Breast epithelium (tissue), 4 donors: ENCODE measurements around the gene RIOK2. TPM values are rescaled to one million over a fixed set of nuclear protein-coding genes. Genes with fewer than 3 reads are reported as not detected.
"Not testable (repeated sequence)": the region's sequence is repeated elsewhere in the genome, so short reads cannot be mapped to it uniquely, and the experiment has no call there.

Experiments used
- DNase-seq, 2 donors: peaks; one replicate each; pipeline ENCODE4 v3.0.0-alpha.2; 2019; ENCODE audit warnings: low spot score in 2 of 2
- H3K27ac ChIP-seq, 2 donors: fragments of 200-600 bp; sonication (generic) in 1 of 2; one replicate each; pipeline ENCODE4 v1.5.1; 2016 to 2019; ENCODE audit warnings: mild to moderate bottlenecking in 1 of 2
- H3K27me3 ChIP-seq, 2 donors: fragments of 200-600 bp; sonication (generic) in 1 of 2; one replicate each; pipeline versions ENCODE4 v1.5.1 to v1.6.0; 2017 to 2019; ENCODE audit warnings: control low read depth in 1 of 2, mild to moderate bottlenecking in 1 of 2
- H3K36me3 ChIP-seq: fragments of 200-600 bp; one replicate; pipeline ENCODE4 v1.5.1; 2019
- H3K4me1 ChIP-seq, 2 donors: fragments of 200-600 bp; sonication (generic); one replicate each; pipeline ENCODE4 v1.5.1; 2016 to 2019; ENCODE audit warnings: control low read depth in 1 of 2
- H3K4me3 ChIP-seq, 3 donors: fragments of 200-600 bp; sonication (generic); 1 replicate in 2 of 3; 2 replicates in 1 of 3; pipeline ENCODE4 v1.5.1; 2016 to 2019; ENCODE audit warnings: mild to moderate bottlenecking in 3 of 3, moderate library complexity in 2 of 3
- H3K9me3 ChIP-seq, 2 donors: fragments of 200-600 bp; sonication (generic) in 1 of 2; one replicate each; pipeline ENCODE4 v1.5.1; 2016 to 2019; ENCODE audit warnings: control low read depth in 1 of 2
- CTCF ChIP-seq, 3 donors: fragments of 450-650 bp; IDR thresholded peaks; one replicate each; pipeline ENCODE4 v1.5.1; 2016 to 2017; ENCODE audit warnings: antibody characterized with exemption in 3 of 3, mild to moderate bottlenecking in 3 of 3, moderate library complexity in 3 of 3
- POLR2A ChIP-seq: fragments of 450-650 bp; IDR thresholded peaks from one replicate; pipeline ENCODE4 v1.6.1; 2016; ENCODE audit warnings: antibody characterized with exemption, mild to moderate bottlenecking, moderate library complexity
- POLR2AphosphoS5 ChIP-seq, 3 donors: sonication (generic); formaldehyde crosslinking; IDR thresholded peaks; one replicate each; pipeline ENCODE4 v1.6.1; 2017; ENCODE audit warnings: antibody characterized with exemption in 3 of 3
- intact Hi-C: fragments of 100-400 bp; cut with DNase I; formaldehyde crosslinking; loops from one replicate; pipeline ENCODE4 v1.15.1; 2023; ENCODE audit warnings: low total_unique reads
- total RNA-seq, 3 donors: library from RNA; depleted of rRNA; stranded (reverse); fragments of >200 nt; gene quantifications; one replicate each; pipeline ENCODE4 v1.1.0, GENCODE V29; 2016

RIOK2 gene
- total RNA-seq, 3 donors from 2014 or later = 23.7 to 28.5 (median 28.2) TPM

DNA sequence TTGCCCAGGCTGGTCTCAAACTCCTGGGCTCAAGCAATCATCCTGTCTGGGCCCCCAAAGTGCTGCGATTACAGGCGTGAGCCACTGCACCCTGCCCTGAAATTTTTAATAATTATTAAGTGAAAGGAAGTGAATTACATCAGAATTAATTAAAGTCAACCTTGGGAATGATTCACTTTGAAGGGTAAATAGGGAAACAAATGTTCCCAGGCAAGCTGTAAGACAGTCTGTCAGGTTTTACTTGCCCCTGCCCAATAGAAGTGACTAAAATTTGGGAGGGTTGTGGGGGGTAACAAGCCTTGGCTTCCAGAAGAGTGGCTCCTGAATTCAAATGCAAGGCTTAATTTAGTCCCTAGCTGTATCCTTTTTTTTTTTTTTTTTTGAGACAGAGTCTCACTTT, 39.3 kb downstream of the RIOK2 start:
- no peak for DNase-seq
- TF ChIP-seq POLR2AphosphoS5 (IDR thresholded peaks at IDR 0.05) = no peak
- no peak for TF ChIP-seq POLR2A
- TF ChIP-seq CTCF (IDR thresholded peaks at IDR 0.05) = no peak
- Histone ChIP-seq H3K4me3 (no peak overlapping the region), H3K9me3 (no peaks in the 10 kb centered on the region), H3K27ac (no peak overlapping the region), H3K27me3 (no peaks in the 10 kb centered on the region), H3K36me3 (no peaks in the 10 kb centered on the region), H3K4me1 (no peaks in the 10 kb centered on the region)
- intact Hi-C loops = no loop called here

GRCh38 chr5:97142521-97143254, 40.4 kb downstream of the RIOK2 start, which contains the start of gene LIX1:
LIX1 (minus strand) TSS chr5:97142611; CDS start chr5:97142576, 35 bp downstream.
- Histone ChIP-seq H3K4me3 (no peak within 1 kb of the TSS), H3K4me1 (no peaks in the 10 kb centered on the region), H3K36me3 (no peaks in the 10 kb centered on the region), H3K9me3 (no peaks in the 10 kb centered on the region), H3K27me3 (no peaks in the 10 kb centered on the region), H3K27ac (no peak within 1 kb of the TSS)
- TF ChIP-seq POLR2AphosphoS5 (IDR thresholded peaks at IDR 0.05) (no peak), CTCF (IDR thresholded peaks at IDR 0.05) (peak in 1 of 3 donors; percentile 33)
- intact Hi-C loops = no loop called here
- no peak for DNase-seq

GRCh38 chr5:97141539-97141938, 41.5 kb downstream of the RIOK2 start:
- H3K4me3 ChIP-seq = no peak overlapping the region
- H3K27ac ChIP-seq = no peak overlapping the region
- TF ChIP-seq POLR2A (no peak), CTCF (IDR thresholded peaks at IDR 0.05) (no peak), POLR2AphosphoS5 (IDR thresholded peaks at IDR 0.05) (no peak)
- H3K27me3 ChIP-seq = no peaks in the 10 kb centered on the region
- H3K36me3 ChIP-seq = no peaks in the 10 kb centered on the region
- H3K4me1 ChIP-seq = no peaks in the 10 kb centered on the region
- H3K9me3 ChIP-seq = no peaks in the 10 kb centered on the region
- intact Hi-C loops = no loop called here
- no peak for DNase-seq

DNA sequence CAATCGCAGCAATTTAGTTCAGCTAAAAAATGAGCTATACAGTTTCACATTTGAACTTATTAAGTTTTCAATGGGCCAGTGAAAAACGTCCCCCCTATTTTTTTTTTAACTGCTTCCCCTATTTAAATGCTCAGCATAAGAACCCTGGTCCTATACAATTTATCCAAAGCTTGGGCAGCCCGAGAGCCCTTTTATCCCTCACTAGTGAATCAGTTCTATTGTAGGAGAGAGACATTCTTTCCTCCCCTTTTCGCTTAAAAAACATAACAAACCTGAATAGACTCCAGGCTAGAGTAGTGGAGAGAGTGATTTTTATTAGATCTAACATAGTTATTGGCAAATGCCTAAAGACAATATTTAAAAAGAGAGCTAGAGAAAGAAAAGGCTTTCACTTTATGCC, 42.0 kb downstream of the RIOK2 start:
- Histone ChIP-seq H3K9me3 (no peaks in the 10 kb centered on the region), H3K27me3 (no peaks in the 10 kb centered on the region), H3K27ac (no peak overlapping the region), H3K4me1 (no peaks in the 10 kb centered on the region), H3K36me3 (no peaks in the 10 kb centered on the region), H3K4me3 (no peak overlapping the region)
- DNase-seq = no peak
- intact Hi-C loops = no loop called here
- TF ChIP-seq POLR2A (no peak), POLR2AphosphoS5 (IDR thresholded peaks at IDR 0.05) (no peak), CTCF (IDR thresholded peaks at IDR 0.05) (no peak)

DNA sequence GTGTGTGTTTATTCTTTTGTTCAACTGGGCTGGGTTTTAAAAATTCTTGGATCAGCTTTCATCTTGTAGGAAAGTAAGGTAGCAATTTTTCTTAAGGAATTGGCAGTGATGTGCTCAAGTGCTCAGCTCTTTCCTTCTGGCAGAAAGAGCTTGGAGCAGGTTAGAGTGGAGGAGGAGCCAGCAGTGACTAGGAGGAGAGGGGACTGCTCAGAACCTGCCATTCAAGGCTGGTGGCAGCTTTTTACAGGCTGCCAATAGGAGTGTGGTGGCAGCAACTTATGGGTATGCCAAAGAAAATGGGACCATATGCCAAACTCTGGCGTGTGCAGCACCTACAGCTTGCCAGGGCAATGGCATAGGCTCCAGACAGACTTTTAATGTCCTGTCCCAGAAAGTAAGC, 42.8 kb downstream of the RIOK2 start:
- DNase-seq, H3K4me3 ChIP-seq, H3K36me3 ChIP-seq, H3K27me3 ChIP-seq, H3K9me3 ChIP-seq, H3K27ac ChIP-seq, H3K4me1 ChIP-seq, intact Hi-C loops: not testable (repeated sequence)
